ENCODE measurements around the gene ATXN7. TPM values are rescaled to one million over a fixed set of nuclear protein-coding genes. Genes with fewer than 3 reads are reported as not detected.
A peak's percentile ranks its signal among the peaks of the same experiment; 100 is the strongest.

ATXN7 gene
- total RNA-seq, 1 experiment from 2014 or later = 27.5 TPM

GRCh38 chr3:64030741-64031140 lies 167.1 kb downstream of the ATXN7 start:
- ChIA-PET POLR2A (no interaction called here), CTCF (interaction anchor here (0.9 to 2.4 kb wide), 3 partner anchors 8 to 453 kb away, joined by 3 to 14 read pairs (median 4); no protein-coding TSS in a partner anchor), RAD21 (ENCODE audit: low non-redundant PET in 1 of 2, low total read pairs in 2 of 2, uncharacterized antibody in 2 of 2, unreplicated experiment in 2 of 2) (interaction anchor here in 1 of 2 experiments (1.9 kb wide), 1 partner anchor 454 kb away, joined by 6 read pairs; no protein-coding TSS in a partner anchor)
- H3K4me2 ChIP-seq (ENCODE audit: low read length) = peak overlapping the region; percentile 68
- H3K27ac ChIP-seq (ENCODE audit: low read depth, low read length) = no peak overlapping the region
- H3K4me1 ChIP-seq (ENCODE audit: control insufficient read depth in 1 of 2, insufficient read depth in 2 of 2, low read length in 2 of 2) = peaks cover 3 to 6% of the 10 kb centered on the region in 2 experiments; a peak in 3 of 4 replicates
- no peaks in the 10 kb centered on the region for H3K9me2 ChIP-seq (ENCODE audit: insufficient read depth)
- H3K27me3 ChIP-seq (ENCODE audit: insufficient read depth, low read length) = peaks cover 27% of the 10 kb centered on the region
- no peaks in the 10 kb centered on the region for H3K36me3 ChIP-seq (ENCODE audit: control insufficient read depth in 1 of 2, insufficient read depth in 2 of 2, low read length in 2 of 2)
- intact Hi-C loops (cut with micrococcal nuclease) = loop anchor here (1.0 to 2.0 kb wide), 3 partner anchors 136 to 454 kb away; no protein-coding TSS in a partner anchor
- peak overlapping the region; percentile 99 for H2AFZ ChIP-seq (ENCODE audit: low read depth, low read length, poor library complexity, severe bottlenecking)
- peak overlapping the region in 1 of 2 experiments; percentile 22; a peak in 2 of 4 replicates for H3K4me3 ChIP-seq (replicated peaks in 1 of 2; ENCODE audit: low read depth in 1 of 2, low read length in 2 of 2)
- H4K20me1 ChIP-seq (ENCODE audit: insufficient read depth) = no peaks in the 10 kb centered on the region
- 0 out of 4 replicates have a peak, but pooled peaks cover 0 to 5% of the 10 kb centered on the region in 2 experiments for H3K9me3 ChIP-seq (ENCODE audit: control insufficient read depth in 1 of 2, insufficient read depth in 1 of 2, low read depth in 1 of 2, low read length in 2 of 2)
- TF ChIP-seq, protein P1, sequence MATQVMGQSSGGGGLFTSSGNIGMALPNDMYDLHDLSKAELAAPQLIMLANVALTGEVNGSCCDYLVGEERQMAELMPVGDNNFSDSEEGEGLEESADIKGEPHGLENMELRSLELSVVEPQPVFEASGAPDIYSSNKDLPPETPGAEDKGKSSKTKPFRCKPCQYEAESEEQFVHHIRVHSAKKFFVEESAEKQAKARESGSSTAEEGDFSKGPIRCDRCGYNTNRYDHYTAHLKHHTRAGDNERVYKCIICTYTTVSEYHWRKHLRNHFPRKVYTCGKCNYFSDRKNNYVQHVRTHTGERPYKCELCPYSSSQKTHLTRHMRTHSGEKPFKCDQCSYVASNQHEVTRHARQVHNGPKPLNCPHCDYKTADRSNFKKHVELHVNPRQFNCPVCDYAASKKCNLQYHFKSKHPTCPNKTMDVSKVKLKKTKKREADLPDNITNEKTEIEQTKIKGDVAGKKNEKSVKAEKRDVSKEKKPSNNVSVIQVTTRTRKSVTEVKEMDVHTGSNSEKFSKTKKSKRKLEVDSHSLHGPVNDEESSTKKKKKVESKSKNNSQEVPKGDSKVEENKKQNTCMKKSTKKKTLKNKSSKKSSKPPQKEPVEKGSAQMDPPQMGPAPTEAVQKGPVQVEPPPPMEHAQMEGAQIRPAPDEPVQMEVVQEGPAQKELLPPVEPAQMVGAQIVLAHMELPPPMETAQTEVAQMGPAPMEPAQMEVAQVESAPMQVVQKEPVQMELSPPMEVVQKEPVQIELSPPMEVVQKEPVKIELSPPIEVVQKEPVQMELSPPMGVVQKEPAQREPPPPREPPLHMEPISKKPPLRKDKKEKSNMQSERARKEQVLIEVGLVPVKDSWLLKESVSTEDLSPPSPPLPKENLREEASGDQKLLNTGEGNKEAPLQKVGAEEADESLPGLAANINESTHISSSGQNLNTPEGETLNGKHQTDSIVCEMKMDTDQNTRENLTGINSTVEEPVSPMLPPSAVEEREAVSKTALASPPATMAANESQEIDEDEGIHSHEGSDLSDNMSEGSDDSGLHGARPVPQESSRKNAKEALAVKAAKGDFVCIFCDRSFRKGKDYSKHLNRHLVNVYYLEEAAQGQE (IDR thresholded peaks at IDR 0.05; ENCODE audit: low read depth) = no peak
- TF ChIP-seq CTCF (IDR thresholded peaks at IDR 0.05 in 2 of 3, conservative IDR thresholded peaks at IDR 0.05 in 1 of 3; ENCODE audit: borderline replicate concordance in 1 of 3, insufficient read depth in 1 of 3, low read depth in 2 of 3, low read length in 2 of 3) (peak; percentile 78 to 91 (median 83)), RAD21 (IDR thresholded peaks at IDR 0.05; ENCODE audit: low read depth) (peak; percentile 93), EZH2phosphoT487 (IDR thresholded peaks at IDR 0.05; ENCODE audit: borderline replicate concordance) (no peak), MAX (IDR thresholded peaks at IDR 0.05) (peak; percentile 89), CBX3 (IDR thresholded peaks at IDR 0.05; ENCODE audit: low read depth) (peak; percentile 70; the same call in 1 of the 2 replicates), POLR2AphosphoS5 (IDR thresholded peaks at IDR 0.05; ENCODE audit: low read depth, low read length) (peak; percentile 28; the same call in 1 of the 2 replicates), ZNF274 (IDR thresholded peaks at IDR 0.05; ENCODE audit: low read depth, low read length) (no peak)
- ATAC-seq (peak; percentile 98), DNase-seq (ENCODE audit: low read depth, low spot score) (peak; percentile 71)
- H3K79me2 ChIP-seq (ENCODE audit: insufficient read depth, low read length) = no peaks in the 10 kb centered on the region
- BruUV-seq (replicated peaks) = no TSS peak
- H3K9ac ChIP-seq (ENCODE audit: low read length) = no peak overlapping the region

Data from HCT116 (cell line).